Smooth muscle cell (in vitro differentiated cells): ENCODE results near the gene FCN3. TPM values are rescaled to one million over a fixed set of nuclear protein-coding genes. Genes with fewer than 3 reads are reported as not detected.

Source experiments
- DNase-seq: peaks from one replicate; lab custom pipeline; 2025; ENCODE audit not compliant: unreplicated experiment; lab: John Stamatoyannopoulos, UW
- H2AFZ ChIP-seq: fragments of 200-600 bp; sonication (generic); 2 replicates; pipeline ENCODE4 v1.6.0; 2016; ENCODE audit warnings: antibody characterized with exemption, low read depth, mild to moderate bottlenecking
- H3F3A ChIP-seq: fragments of 200-600 bp; sonication (generic); 2 replicates; pipeline ENCODE4 v1.6.0; 2017; ENCODE audit warnings: antibody characterized with exemption, low read depth
- H3K27ac ChIP-seq: fragments of 200-600 bp; sonication (generic); 2 replicates; pipeline ENCODE4 v1.5.1; 2016; ENCODE audit warnings: low read depth, mild to moderate bottlenecking
- H3K27me3 ChIP-seq: fragments of 200-600 bp; sonication (generic); 2 replicates; pipeline ENCODE4 v1.6.1; 2016; ENCODE audit warnings: low read depth, mild to moderate bottlenecking
- H3K36me3 ChIP-seq: fragments of 200-600 bp; sonication (generic); 2 replicates; pipeline ENCODE4 v1.5.1; 2016; ENCODE audit warnings: low read depth
- H3K4me1 ChIP-seq: fragments of 200-600 bp; sonication (generic); 2 replicates; pipeline ENCODE4 v1.5.1; 2016; ENCODE audit warnings: low read depth
- H3K4me2 ChIP-seq: fragments of 200-600 bp; sonication (generic); 2 replicates; pipeline ENCODE4 v1.6.0; 2016; ENCODE audit warnings: mild to moderate bottlenecking
- H3K4me3 ChIP-seq: fragments of 200-600 bp; sonication (generic); 2 replicates; pipeline ENCODE4 v1.5.1; 2016; ENCODE audit warnings: mild to moderate bottlenecking
- H3K79me2 ChIP-seq: fragments of 200-600 bp; sonication (generic); 2 replicates; pipeline ENCODE4 v1.6.0; 2016; ENCODE audit warnings: low read depth, mild to moderate bottlenecking
- H3K9ac ChIP-seq: fragments of 200-600 bp; sonication (generic); 2 replicates; pipeline ENCODE4 v1.6.0; 2016; ENCODE audit warnings: low read depth
- H3K9me3 ChIP-seq: fragments of 200-600 bp; sonication (generic); replicated peaks from 2 replicates; pipeline ENCODE4 v1.5.1; 2016; ENCODE audit warnings: low read depth
- H4K20me1 ChIP-seq: fragments of 200-600 bp; sonication (generic); 2 replicates; pipeline ENCODE4 v1.6.0; 2016; ENCODE audit warnings: low read depth
- WGBS: methylation state at CpG from one replicate; pipeline ENCODE4 v1.1.7; 2016; ENCODE audit warnings: low lambda C conversion rate; 5-methylcytosine and 5-hydroxymethylcytosine counted together
- polyA plus RNA-seq: library from polyadenylated mRNA; unstranded; fragments of >200 nt; fragmentation: Nextera tagmentation; extraction: Ambion mirVana; gene quantifications from 2 replicates; pipeline ENCODE4 v1.2.1, GENCODE V29; 2016
- total RNA-seq: library from RNA; depleted of rRNA; stranded (reverse); fragments of >200 nt; gene quantifications from 2 replicates; pipeline ENCODE4 v1.2.3, GENCODE V29; 2014
- TF ChIP-seq, protein P1 (sequence below): fragments of 200-600 bp; sonication (generic); IDR thresholded peaks from 2 replicates; pipeline ENCODE4 v1.5.1; 2017; ENCODE audit warnings: borderline replicate concordance, mild to moderate bottlenecking, antibody characterized with exemption; ENCODE audit not compliant: insufficient read depth, poor library complexity, severe bottlenecking

FCN3 gene
- total and polyA plus RNA-seq, 2 experiments from 2014 or later, result not detected

DNA sequence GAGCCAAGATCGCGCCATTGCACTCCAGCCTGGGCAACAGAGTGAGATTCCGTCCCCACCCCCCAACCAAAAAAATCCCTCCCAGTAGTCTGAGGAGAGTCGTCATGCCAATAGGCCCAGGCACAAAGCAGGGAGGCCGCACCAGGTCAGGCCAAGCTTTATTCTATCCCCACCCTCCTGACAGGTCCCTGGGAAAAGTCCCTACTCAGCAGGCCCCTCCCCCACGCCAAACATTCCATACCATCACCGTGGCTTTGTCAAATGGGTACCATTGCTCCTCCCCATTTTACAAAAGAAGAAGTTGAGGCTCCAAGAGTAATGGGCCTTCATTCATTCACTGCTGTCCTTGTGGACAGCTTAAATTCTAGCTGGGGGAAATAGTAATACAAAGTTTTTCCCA, 23.1 kb upstream of the FCN3 start:
- no peak overlapping the region for H2AFZ ChIP-seq
- no peak overlapping the region for H3K9ac ChIP-seq
- H3K79me2 ChIP-seq, result no peaks in the 10 kb centered on the region
- H3K4me3 ChIP-seq, result no peak overlapping the region
- H3K4me1 ChIP-seq, result peaks cover 3% of the 10 kb centered on the region
- 77% methylated on average over 7 of the region's 7 CpGs for WGBS
- TF ChIP-seq, protein P1, sequence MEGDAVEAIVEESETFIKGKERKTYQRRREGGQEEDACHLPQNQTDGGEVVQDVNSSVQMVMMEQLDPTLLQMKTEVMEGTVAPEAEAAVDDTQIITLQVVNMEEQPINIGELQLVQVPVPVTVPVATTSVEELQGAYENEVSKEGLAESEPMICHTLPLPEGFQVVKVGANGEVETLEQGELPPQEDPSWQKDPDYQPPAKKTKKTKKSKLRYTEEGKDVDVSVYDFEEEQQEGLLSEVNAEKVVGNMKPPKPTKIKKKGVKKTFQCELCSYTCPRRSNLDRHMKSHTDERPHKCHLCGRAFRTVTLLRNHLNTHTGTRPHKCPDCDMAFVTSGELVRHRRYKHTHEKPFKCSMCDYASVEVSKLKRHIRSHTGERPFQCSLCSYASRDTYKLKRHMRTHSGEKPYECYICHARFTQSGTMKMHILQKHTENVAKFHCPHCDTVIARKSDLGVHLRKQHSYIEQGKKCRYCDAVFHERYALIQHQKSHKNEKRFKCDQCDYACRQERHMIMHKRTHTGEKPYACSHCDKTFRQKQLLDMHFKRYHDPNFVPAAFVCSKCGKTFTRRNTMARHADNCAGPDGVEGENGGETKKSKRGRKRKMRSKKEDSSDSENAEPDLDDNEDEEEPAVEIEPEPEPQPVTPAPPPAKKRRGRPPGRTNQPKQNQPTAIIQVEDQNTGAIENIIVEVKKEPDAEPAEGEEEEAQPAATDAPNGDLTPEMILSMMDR, result no peak
- no peaks in the 10 kb centered on the region for H4K20me1 ChIP-seq
- no peak overlapping the region for H3K27ac ChIP-seq
- no peak for DNase-seq
- H3K9me3 ChIP-seq, result no peaks in the 10 kb centered on the region
- peaks cover 5% of the 10 kb centered on the region for H3F3A ChIP-seq
- no peaks in the 10 kb centered on the region for H3K27me3 ChIP-seq
- H3K36me3 ChIP-seq, result no peaks in the 10 kb centered on the region
- H3K4me2 ChIP-seq, result no peak overlapping the region

DNA sequence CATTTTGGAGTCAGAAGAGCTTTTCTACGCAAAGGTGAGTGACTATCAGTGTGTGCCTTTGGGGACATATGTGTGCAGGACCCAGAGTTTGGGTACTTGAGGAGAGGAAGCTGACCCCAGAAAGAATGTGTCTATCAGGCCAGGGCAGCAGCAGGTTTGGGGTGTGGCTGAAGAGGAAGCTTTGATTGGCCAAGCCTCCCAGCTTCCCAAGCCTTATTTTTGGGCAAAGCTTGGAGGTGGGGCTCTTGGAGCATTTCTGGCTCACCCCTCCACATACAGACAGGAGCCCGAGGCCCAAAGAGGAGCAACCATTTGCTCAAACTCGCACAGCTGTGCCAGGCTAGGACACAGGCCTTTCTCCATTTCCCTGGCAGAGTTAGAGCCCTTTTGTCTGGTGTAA, 22.5 kb upstream of the FCN3 start:
- no peak for DNase-seq
- H3K9me3 ChIP-seq, result no peaks in the 10 kb centered on the region
- peaks cover 5% of the 10 kb centered on the region for H3F3A ChIP-seq
- no peaks in the 10 kb centered on the region for H4K20me1 ChIP-seq
- TF ChIP-seq, protein P1, result no peak
- H3K79me2 ChIP-seq, result no peaks in the 10 kb centered on the region
- no peaks in the 10 kb centered on the region for H3K4me1 ChIP-seq
- no peak overlapping the region for H2AFZ ChIP-seq
- H3K36me3 ChIP-seq, result no peaks in the 10 kb centered on the region
- H3K27me3 ChIP-seq, result no peaks in the 10 kb centered on the region
- 93% methylated on average over 3 of the region's 3 CpGs for WGBS
- no peak overlapping the region for H3K27ac ChIP-seq
- H3K4me3 ChIP-seq, result no peak overlapping the region
- H3K4me2 ChIP-seq, result no peak overlapping the region
- no peak overlapping the region for H3K9ac ChIP-seq

GRCh38 chr1:27395441-27396195, 21.0 kb upstream of the FCN3 start:
- H4K20me1 ChIP-seq, result no peaks in the 10 kb centered on the region
- H3K9me3 ChIP-seq, result no peaks in the 10 kb centered on the region
- no peaks in the 10 kb centered on the region for H3K36me3 ChIP-seq
- WGBS, result 13% methylated on average over 10 of the region's 10 CpGs
- H3K27ac ChIP-seq, result no peak overlapping the region
- no peaks in the 10 kb centered on the region for H3K79me2 ChIP-seq
- DNase-seq, result no peak
- H2AFZ ChIP-seq, result no peak overlapping the region
- no peaks in the 10 kb centered on the region for H3K27me3 ChIP-seq
- peaks cover 4% of the 10 kb centered on the region for H3K4me1 ChIP-seq
- TF ChIP-seq, protein P1, result peak; percentile 98
- H3K4me2 ChIP-seq, result peak overlapping the region; percentile 2
- no peak overlapping the region for H3K9ac ChIP-seq
- H3F3A ChIP-seq, result peaks cover 5% of the 10 kb centered on the region
- no peak overlapping the region for H3K4me3 ChIP-seq

DNA sequence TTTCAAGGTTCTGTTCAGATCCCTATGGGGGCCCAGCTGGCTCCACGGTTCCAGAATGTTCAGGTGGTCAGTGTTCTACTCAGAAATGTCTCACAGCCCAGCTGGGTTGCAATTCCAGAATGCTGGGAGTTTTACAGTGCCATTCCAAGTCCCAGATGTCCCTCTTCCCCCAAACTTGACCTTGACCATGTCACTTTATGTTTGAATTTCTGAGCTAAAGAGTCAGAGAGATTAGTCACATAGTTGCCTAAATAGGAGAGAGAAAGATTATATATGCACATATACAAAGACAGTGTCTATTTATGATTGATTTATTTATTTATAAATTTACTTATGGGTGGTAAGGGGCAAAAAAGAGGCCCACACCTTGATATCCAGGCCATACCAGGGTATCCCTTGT, 20.3 kb upstream of the FCN3 start:
- no peak for DNase-seq
- Histone ChIP-seq H3K9me3 (no peaks in the 10 kb centered on the region), H3K27me3 (no peaks in the 10 kb centered on the region), H3F3A (peaks cover 5% of the 10 kb centered on the region), H3K9ac (no peak overlapping the region), H3K27ac (peak overlapping the region; percentile 35), H3K36me3 (no peaks in the 10 kb centered on the region), H3K79me2 (no peaks in the 10 kb centered on the region), H3K4me2 (peak overlapping the region; percentile 2), H2AFZ (no peak overlapping the region), H3K4me1 (peaks cover 4% of the 10 kb centered on the region), H3K4me3 (no peak overlapping the region), H4K20me1 (no peaks in the 10 kb centered on the region)
- 80% methylated on average over 1 of the region's 1 CpG for WGBS
- TF ChIP-seq, protein P1, result no peak
